BLaER1 (cell line): ENCODE results near the gene CCL17.
A peak's percentile ranks its signal among the peaks of the same experiment; 100 is the strongest.
"Not testable (repeated sequence)": the region's sequence is repeated elsewhere in the genome, so short reads cannot be mapped to it uniquely, and the experiment has no call there.

Experiments
- H3K27ac ChIP-seq: shearing (Covaris generic); formaldehyde crosslinking; 2 replicates; pipeline ENCODE4 v1.8.1; 2022
- H3K27me3 ChIP-seq: shearing (Covaris generic); formaldehyde crosslinking; 2 replicates; pipeline ENCODE4 v1.8.1; 2022
- H3K36me3 ChIP-seq: shearing (Covaris generic); formaldehyde crosslinking; 2 replicates; pipeline ENCODE4 v1.8.1; 2022
- H3K4me1 ChIP-seq: shearing (Covaris generic); formaldehyde crosslinking; 2 replicates; pipeline ENCODE4 v1.8.1; 2022
- H3K4me2 ChIP-seq: shearing (Covaris generic); formaldehyde crosslinking; 2 replicates; pipeline ENCODE4 v1.8.1; 2022
- H3K4me3 ChIP-seq: shearing (Covaris generic); formaldehyde crosslinking; 2 replicates; pipeline ENCODE4 v1.8.1; 2022
- H3K9ac ChIP-seq: shearing (Covaris generic); formaldehyde crosslinking; 2 replicates; pipeline ENCODE4 v1.8.1; 2022
- H3K9me3 ChIP-seq: shearing (Covaris generic); formaldehyde crosslinking; 2 replicates; pipeline ENCODE4 v1.8.1; 2022
- H4K20me1 ChIP-seq: shearing (Covaris generic); formaldehyde crosslinking; 2 replicates; pipeline ENCODE4 v1.8.1; 2022
- Cebpa-rat ChIP-seq: shearing (Covaris generic); IDR thresholded peaks from 2 replicates; pipeline ENCODE4 v1.8.1; 2022

Gene CCL17

DNA sequence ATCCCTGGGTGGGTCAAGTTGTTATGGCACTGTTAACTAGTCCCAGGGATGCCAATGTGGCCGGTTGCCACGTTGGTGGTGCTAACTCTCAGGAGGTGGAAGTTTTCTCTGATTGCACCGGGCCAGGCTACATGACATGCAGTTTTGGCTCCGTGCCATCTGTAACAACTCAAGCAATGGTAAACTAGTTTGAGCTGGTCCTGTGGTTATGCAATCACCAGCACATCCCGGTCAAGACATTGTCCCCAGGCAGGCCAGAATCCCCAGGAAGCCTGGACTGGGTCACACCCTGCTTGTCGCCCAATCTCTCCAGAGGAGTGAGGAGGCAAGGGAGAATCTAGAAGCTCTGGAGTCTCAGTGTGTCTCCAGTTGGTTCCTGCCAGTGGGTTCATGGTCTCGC lies 10.1 kb upstream of the CCL17 start:
- TF ChIP-seq Cebpa-rat = no peak
- H3K4me2 ChIP-seq = no peak overlapping the region
- H3K4me3 ChIP-seq = no peak overlapping the region
- H3K9ac ChIP-seq = no peak overlapping the region
- no peak overlapping the region for H3K27ac ChIP-seq
- no peaks in the 10 kb centered on the region for H3K27me3 ChIP-seq
- peaks cover 14% of the 10 kb centered on the region for H3K9me3 ChIP-seq
- H3K36me3 ChIP-seq = no peaks in the 10 kb centered on the region
- H3K4me1 ChIP-seq = 0 out of 2 replicates have a peak, but pooled peaks cover 6% of the 10 kb centered on the region
- no peaks in the 10 kb centered on the region for H4K20me1 ChIP-seq

DNA sequence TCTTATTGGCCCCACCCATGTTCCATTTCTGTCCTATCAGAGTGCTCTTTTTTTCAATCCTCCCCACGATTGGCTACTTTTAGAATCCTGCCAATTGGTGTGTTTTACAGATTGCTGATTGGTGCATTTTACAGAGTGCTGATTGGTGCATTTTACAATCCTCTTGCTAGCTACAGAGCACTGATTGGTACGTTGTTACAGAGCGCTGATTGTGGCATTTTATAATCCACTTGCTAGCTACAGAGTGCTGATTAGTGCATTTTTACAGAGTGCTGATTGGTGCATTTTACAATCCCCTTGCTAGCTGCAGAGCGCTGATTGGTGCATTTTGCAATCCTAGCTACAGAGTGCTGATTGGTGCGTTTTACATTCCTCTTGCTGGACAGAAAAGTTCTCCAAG lies 9.5 kb upstream of the CCL17 start:
- H3K9ac ChIP-seq = no peak overlapping the region
- H3K27ac ChIP-seq = no peak overlapping the region
- no peak overlapping the region for H3K4me3 ChIP-seq
- TF ChIP-seq Cebpa-rat = no peak
- no peaks in the 10 kb centered on the region for H3K27me3 ChIP-seq
- H3K4me1 ChIP-seq = 0 out of 2 replicates have a peak, but pooled peaks cover 6% of the 10 kb centered on the region
- H3K9me3 ChIP-seq = peaks cover 14% of the 10 kb centered on the region
- H3K36me3 ChIP-seq = no peaks in the 10 kb centered on the region
- H4K20me1 ChIP-seq = no peaks in the 10 kb centered on the region
- no peak overlapping the region for H3K4me2 ChIP-seq

DNA sequence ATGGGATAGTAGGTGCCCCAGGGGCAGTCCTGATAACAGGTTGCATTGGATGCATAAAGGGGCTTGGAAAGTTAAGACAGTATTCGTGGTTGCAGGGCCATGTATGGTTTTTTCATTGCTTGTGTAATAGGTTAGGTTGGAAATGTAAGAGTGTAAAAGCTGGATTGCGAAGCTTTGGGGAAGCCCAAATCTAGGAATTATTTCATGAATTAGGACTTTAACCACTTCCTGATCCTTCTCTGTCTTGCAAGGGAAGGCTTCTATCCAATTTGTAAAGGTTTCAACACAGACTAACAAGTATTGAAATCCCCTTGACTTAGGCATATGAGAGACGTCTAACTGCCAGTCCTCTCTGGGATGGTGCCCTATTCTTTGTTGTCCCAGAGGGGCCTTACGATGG lies 7.8 kb upstream of the CCL17 start:
- Histone ChIP-seq H3K9ac (no peak overlapping the region), H3K9me3 (peaks cover 14% of the 10 kb centered on the region), H3K4me2 (no peak overlapping the region), H4K20me1 (no peaks in the 10 kb centered on the region), H3K27ac (no peak overlapping the region), H3K36me3 (no peaks in the 10 kb centered on the region), H3K27me3 (no peaks in the 10 kb centered on the region), H3K4me1 (peaks cover 4% of the 10 kb centered on the region; the same call in 1 of the 2 replicates), H3K4me3 (no peak overlapping the region)
- TF ChIP-seq Cebpa-rat = no peak

DNA sequence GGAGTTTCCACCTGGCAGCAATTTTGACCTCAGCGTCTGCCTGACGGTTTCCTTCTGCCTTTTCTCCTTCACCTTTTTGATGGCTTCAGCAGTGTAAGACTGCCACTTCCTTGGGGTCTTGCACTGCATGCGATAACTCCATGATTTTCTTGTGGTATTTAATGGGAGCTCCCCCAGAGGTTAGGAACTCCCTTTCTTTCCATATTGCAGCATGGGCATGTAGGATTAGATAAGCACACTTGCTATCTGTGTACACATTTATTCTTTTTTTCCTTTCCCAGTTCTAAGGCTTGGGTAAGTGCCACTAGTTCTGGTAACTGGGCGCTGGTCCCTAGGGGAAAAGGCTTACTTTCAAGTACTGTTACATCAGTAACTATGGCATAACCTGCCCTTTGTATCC lies 7.1 kb upstream of the CCL17 start:
- not testable (repeated sequence) for H3K27ac ChIP-seq, H3K4me2 ChIP-seq, H3K27me3 ChIP-seq, H3K9ac ChIP-seq, H3K36me3 ChIP-seq, H3K4me3 ChIP-seq, H3K4me1 ChIP-seq, H4K20me1 ChIP-seq
- peaks cover 14% of the 10 kb centered on the region for H3K9me3 ChIP-seq

DNA sequence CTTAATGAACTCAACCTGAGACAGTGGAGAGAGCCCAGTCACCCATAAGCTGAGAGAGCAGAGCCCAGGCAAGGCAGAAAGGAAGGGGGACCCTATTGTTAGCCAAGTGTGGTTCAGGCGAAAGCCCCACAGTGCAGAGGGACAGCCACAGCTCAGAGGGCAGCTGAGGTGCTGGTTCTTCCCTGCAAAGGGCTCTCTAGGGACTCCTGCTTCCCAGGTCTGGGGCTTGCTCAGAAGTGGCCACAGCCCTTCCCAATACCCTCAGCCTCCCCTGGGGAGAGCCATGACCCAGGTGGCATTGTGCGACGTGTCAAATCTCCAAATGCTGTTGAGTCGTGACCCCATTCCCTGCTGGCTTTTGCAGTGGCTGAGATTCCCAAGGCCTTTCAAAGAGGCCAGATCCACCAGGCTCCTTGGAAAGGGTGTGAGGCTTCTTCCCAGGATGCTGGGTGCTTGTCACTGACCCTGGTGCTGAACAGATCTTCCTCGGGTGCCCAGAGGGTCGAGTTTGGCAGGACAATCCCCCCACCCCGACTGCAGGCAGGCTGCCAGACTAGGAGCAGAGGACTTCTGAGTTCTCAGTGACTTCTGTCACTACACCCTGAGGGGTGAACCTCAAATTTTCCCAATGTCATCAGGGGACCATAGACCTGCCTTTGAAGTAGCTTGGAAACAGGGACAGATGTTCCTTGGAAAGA lies 2.5 kb upstream of the CCL17 start:
- Histone ChIP-seq H3K9me3 (no peaks in the 10 kb centered on the region), H3K36me3 (no peaks in the 10 kb centered on the region), H3K27ac (no peak overlapping the region), H3K9ac (no peak overlapping the region), H3K4me3 (no peak overlapping the region), H4K20me1 (no peaks in the 10 kb centered on the region), H3K4me1 (peaks cover 16% of the 10 kb centered on the region), H3K27me3 (no peaks in the 10 kb centered on the region), H3K4me2 (no peak overlapping the region)
- no peak for TF ChIP-seq Cebpa-rat

DNA sequence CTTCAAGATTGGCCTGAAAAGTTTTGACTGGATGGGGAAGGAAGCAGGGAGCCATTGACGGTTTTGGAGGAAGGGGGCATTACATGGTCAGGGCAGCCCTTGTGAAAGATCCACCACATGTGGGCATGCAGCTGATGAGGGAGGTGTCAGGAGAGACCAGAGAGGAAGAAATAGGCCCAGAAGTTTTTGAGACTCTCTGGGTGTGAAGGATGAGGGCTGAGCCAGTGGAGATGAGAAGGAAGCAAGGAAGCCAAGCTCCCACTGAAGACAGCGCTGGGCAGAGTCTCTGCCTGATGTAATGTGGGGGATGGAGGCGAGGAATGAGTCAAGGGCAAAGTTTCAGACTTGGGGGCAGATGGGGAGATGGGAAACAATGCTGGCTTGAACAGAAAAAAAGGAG lies 530 bp downstream of the CCL17 start:
- Histone ChIP-seq H3K9me3 (no peaks in the 10 kb centered on the region), H3K27me3 (no peaks in the 10 kb centered on the region), H3K4me3 (no peak overlapping the region), H4K20me1 (no peaks in the 10 kb centered on the region), H3K36me3 (no peaks in the 10 kb centered on the region), H3K4me2 (no peak overlapping the region), H3K27ac (no peak overlapping the region), H3K4me1 (peaks cover 34% of the 10 kb centered on the region), H3K9ac (no peak overlapping the region)
- no peak for TF ChIP-seq Cebpa-rat

DNA sequence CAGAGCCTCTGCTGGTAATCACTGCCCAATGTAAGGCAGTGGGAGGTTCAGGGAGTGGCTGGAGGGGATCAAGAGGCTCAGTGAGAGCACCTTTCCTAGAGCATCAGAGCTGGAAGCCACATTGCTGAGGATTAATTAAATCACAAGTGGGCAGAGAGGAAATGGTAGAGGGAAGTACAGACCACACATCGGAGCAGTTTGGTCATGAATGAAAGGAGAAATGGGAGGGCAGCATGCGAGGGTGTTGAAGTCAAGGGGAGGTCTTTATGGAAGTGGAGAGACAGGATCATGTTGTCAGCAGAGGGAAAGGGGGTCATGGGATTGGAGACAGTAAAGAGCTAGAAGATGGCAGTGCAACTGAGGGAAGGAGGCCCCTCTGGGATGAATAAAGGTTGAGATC lies 2.3 kb downstream of the CCL17 start:
- Histone ChIP-seq H3K27me3 (no peaks in the 10 kb centered on the region), H3K27ac (no peak overlapping the region), H3K4me2 (peak overlapping the region; percentile 48), H3K9ac (no peak overlapping the region), H3K36me3 (no peaks in the 10 kb centered on the region), H4K20me1 (no peaks in the 10 kb centered on the region), H3K9me3 (no peaks in the 10 kb centered on the region), H3K4me3 (no peak overlapping the region), H3K4me1 (peaks cover 47% of the 10 kb centered on the region)
- no peak for TF ChIP-seq Cebpa-rat

DNA sequence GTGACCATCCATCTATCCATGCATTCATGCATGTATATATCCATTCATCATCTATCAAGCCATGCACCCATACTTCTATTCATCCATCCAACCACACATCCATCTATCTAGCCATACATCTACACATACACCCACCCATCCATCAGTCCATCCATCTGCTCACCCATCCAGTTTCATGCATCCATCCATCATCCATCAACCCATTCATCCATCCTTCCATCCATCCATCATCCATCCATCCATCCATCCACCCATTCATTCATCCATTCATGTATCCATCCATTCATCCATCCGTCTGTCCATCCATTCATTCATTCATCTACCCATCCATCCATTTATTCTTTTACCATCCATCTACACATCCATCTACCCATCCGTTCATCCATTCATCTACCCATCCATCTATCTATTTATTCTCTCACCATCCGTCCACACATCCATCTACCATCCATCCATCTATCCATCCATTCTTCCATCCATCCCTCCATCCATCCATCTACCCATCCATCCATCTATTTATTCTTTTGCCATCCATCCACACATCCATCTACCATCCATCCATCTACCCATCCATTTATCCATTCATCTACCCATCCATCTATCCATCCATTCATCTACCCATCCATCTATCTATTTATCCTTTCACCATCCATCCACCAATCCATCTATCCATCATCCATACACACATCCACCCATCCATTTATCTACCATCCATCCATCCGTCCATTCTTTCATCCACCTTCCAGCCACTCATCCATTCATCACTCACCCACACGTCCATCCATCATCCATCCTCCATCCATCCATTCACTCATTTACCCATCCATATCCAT lies 3.2 kb downstream of the CCL17 start:
- Histone ChIP-seq H3K36me3 (no peaks in the 10 kb centered on the region), H3K9ac (no peak overlapping the region), H3K27me3 (no peaks in the 10 kb centered on the region)

DNA sequence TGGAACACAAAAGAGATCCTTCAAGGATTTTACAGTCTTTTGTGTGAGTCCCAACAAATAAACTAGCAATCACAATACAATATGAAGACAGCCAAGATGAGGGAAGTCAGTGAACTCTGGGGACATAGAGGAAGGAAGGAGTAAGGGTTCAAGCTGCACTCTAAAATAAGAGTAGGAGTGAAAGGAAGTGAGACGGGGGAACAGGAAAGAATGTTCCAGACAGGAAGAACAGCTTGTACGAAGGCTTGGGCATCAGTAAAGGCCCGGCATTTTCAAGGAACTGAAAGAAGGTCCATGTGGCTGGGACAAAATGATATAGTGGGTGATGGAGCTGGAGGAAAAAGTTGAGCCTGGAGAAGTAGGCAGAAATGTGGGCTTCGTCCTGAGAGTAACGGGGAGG lies 4.5 kb downstream of the CCL17 start:
- Histone ChIP-seq H3K9me3 (no peaks in the 10 kb centered on the region), H4K20me1 (no peaks in the 10 kb centered on the region), H3K4me3 (no peak overlapping the region), H3K27me3 (no peaks in the 10 kb centered on the region), H3K9ac (no peak overlapping the region), H3K36me3 (no peaks in the 10 kb centered on the region), H3K27ac (no peak overlapping the region), H3K4me1 (peaks cover 65% of the 10 kb centered on the region), H3K4me2 (peak overlapping the region; percentile 52)
- no peak for TF ChIP-seq Cebpa-rat

More for the DNA sequence above, 3.2 kb downstream of the CCL17 start:
- no peak for TF ChIP-seq Cebpa-rat
- Histone ChIP-seq H3K9me3 (no peaks in the 10 kb centered on the region), H3K4me2 (peak overlapping the region; percentile 48; the same call in 1 of the 2 replicates), H4K20me1 (no peaks in the 10 kb centered on the region), H3K4me1 (peaks cover 52% of the 10 kb centered on the region), H3K27ac (no peak overlapping the region), H3K4me3 (no peak overlapping the region)

DNA sequence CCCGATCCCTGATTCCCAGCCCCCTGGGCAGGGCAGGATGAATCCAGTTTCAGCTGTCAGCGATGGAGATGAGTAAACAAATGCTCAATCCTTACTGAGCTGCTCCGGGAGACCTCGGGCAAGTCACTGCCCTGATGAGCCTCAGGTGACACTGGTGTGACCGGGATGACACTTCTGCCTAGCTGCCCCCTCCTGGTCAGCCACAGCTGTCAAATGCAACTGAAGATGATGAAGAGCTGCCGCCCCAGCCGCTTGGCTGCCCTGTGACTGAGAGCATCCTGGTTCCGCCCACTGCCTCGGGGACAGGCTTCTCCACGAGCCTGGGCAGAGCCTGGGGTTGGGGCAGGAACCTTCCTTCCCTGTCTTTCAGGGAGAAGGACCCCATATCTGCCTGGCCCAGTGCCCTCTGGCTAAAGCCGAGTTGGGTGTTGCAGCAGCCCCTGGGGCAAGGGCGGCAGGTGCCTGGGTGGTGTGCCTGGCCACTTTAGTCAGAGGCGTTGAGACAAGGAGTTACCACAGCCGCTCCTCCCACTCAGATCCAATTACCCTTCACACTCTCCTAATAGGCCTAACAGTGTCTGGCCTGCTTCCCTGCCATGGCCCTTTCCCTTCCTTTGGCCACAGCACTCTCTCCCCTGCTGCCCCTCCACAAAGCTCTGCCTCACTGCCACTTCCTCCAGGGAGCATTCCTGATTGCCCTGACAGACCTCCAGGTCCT lies 5.5 kb downstream of the CCL17 start:
- H3K4me3 ChIP-seq = no peak overlapping the region
- no peaks in the 10 kb centered on the region for H3K36me3 ChIP-seq
- H3K27ac ChIP-seq = no peak overlapping the region
- no peak for TF ChIP-seq Cebpa-rat
- H3K4me1 ChIP-seq = peaks cover 67% of the 10 kb centered on the region
- no peaks in the 10 kb centered on the region for H4K20me1 ChIP-seq
- no peaks in the 10 kb centered on the region for H3K27me3 ChIP-seq
- no peaks in the 10 kb centered on the region for H3K9me3 ChIP-seq
- peak overlapping the region; percentile 21; the same call in 1 of the 2 replicates for H3K4me2 ChIP-seq
- no peak overlapping the region; the same call in 1 of the 2 replicates for H3K9ac ChIP-seq
